K562 (cell line): ENCODE data around the gene POLA1. TPM values are rescaled to one million over a fixed set of nuclear protein-coding genes. Genes with fewer than 3 reads are reported as not detected.

ENCODE experiments used
- CBX3 ChIP-seq, 2 experiments: IDR thresholded peaks; 1 replicate in 1 of 2; 2 replicates in 1 of 2; pipeline ENCODE4 v1.6.1; 2012; ENCODE audit warnings: inconsistent platforms in 2 of 2, low read length in 2 of 2, borderline replicate concordance in 1 of 2, control low read depth in 1 of 2
- E2F3 ChIP-seq: fragments of 250-450 bp; sonication (Bioruptor Pico); IDR thresholded peaks from 2 replicates; pipeline ENCODE4 v1.4.0; 2020; ENCODE audit warnings: mild to moderate bottlenecking
- HDAC1 ChIP-seq, 2 experiments: fragments of 450-650 bp; IDR thresholded peaks; 2 replicates each; pipeline ENCODE4 v1.6.1; 2016 to 2017; ENCODE audit warnings: inconsistent platforms in 1 of 2, mild to moderate bottlenecking in 1 of 2, moderate library complexity in 1 of 2
- POLR2G ChIP-seq: fragments of 200-400 bp; formaldehyde crosslinking; IDR thresholded peaks from 2 replicates; pipeline ENCODE4 v1.6.1; 2017; ENCODE audit warnings: low read depth, mild to moderate bottlenecking, antibody characterized with exemption, low read length, moderate library complexity
- RBBP5 ChIP-seq: fragments of 200-600 bp; sonication (generic); IDR thresholded peaks from 2 replicates; pipeline ENCODE4 v1.6.1; 2012; ENCODE audit warnings: borderline replicate concordance, mild to moderate bottlenecking, low read length, control low read depth, inconsistent platforms; ENCODE audit not compliant: insufficient read depth, poor library complexity, severe bottlenecking
- RBM34 ChIP-seq: fragments of 200-400 bp; formaldehyde crosslinking; IDR thresholded peaks from 2 replicates; pipeline ENCODE4 v1.6.1; 2018; ENCODE audit warnings: low read length, borderline replicate concordance; ENCODE audit not compliant: insufficient read depth
- RCOR1 ChIP-seq, 2 experiments: IDR thresholded peaks; 2 replicates each; pipeline ENCODE4 v1.6.1; 2012; ENCODE audit warnings: low read depth in 2 of 2, low read length in 2 of 2, borderline replicate concordance in 1 of 2, improper control_type of control experiment in 1 of 2
- TAF15 ChIP-seq: fragments of 200-400 bp; formaldehyde crosslinking; IDR thresholded peaks from 2 replicates; pipeline ENCODE4 v1.6.1; 2017; ENCODE audit warnings: mild to moderate bottlenecking, low read depth, low read length, moderate library complexity
- TAF9B ChIP-seq: fragments of 450-650 bp; IDR thresholded peaks from 2 replicates; pipeline ENCODE4 v1.6.1; 2018; ENCODE audit warnings: mild to moderate bottlenecking; ENCODE audit not compliant: partially characterized antibody
- ZNF212 ChIP-seq: fragments of 450-650 bp; formaldehyde crosslinking; IDR thresholded peaks from 2 replicates; pipeline ENCODE4 v1.4.0; 2020; ENCODE audit warnings: mild to moderate bottlenecking
- ZNF584 ChIP-seq: fragments of 200-800 bp; sonication (Bioruptor generic); IDR thresholded peaks from 2 replicates; pipeline ENCODE4 v1.6.1; 2016; ENCODE audit warnings: low read depth, mild to moderate bottlenecking, missing genetic modification characterization, missing compliant biosample characterization
- ZNF785 ChIP-seq: fragments of 250-450 bp; sonication (Bioruptor Pico); IDR thresholded peaks from 2 replicates; pipeline ENCODE4 v1.4.0; 2020; ENCODE audit warnings: mild to moderate bottlenecking
- polyA plus RNA-seq, 8 experiments: library from polyadenylated mRNA; depleted of rRNA in 4 of 8; stranded (reverse) in 5 of 8; unstranded in 3 of 8; fragments of >200 nt; fragmentation: Nextera tagmentation in 2 of 8; fragmentation: Illumina TruSeq in 1 of 8; extraction: Ambion mirVana in 2 of 8; extraction: Trizol in 1 of 8; gene quantifications; 2 replicates each; pipeline versions ENCODE4 v1.2.1 to v1.2.3, GENCODE V29; 2011 to 2014; ENCODE audit warnings: inconsistent platforms in 1 of 8, missing spikeins in 1 of 8
- total RNA-seq, 7 experiments: library from RNA; depleted of rRNA in 6 of 7; stranded (reverse); fragments of >200 nt in 6 of 7; fragmentation: Illumina TruSeq in 2 of 7; extraction: Trizol in 2 of 7; gene quantifications; 2 replicates each; pipeline versions ENCODE4 v1.2.1 to v1.2.3, GENCODE V29; 2011 to 2021; ENCODE audit warnings: low replicate concordance in 1 of 7
- TF ChIP-seq, protein P1 (sequence below): sonication (generic); formaldehyde crosslinking; IDR thresholded peaks from 2 replicates; pipeline ENCODE4 v1.8.0; 2023; ENCODE audit warnings: missing genetic modification reagents, mild to moderate bottlenecking, borderline replicate concordance
- TF ChIP-seq, protein P2 (sequence below): sonication (generic); formaldehyde crosslinking; IDR thresholded peaks from 2 replicates; pipeline ENCODE4 v1.8.0; 2022; ENCODE audit warnings: mild to moderate bottlenecking, missing genetic modification reagents
- TF ChIP-seq, protein P3 (sequence below): sonication (generic); formaldehyde crosslinking; IDR thresholded peaks from 2 replicates; pipeline ENCODE4 v1.8.1; 2023; ENCODE audit warnings: mild to moderate bottlenecking, missing genetic modification reagents
- TF ChIP-seq, protein P4 (sequence below): sonication (generic); formaldehyde crosslinking; IDR thresholded peaks from 2 replicates; pipeline ENCODE4 v1.8.1; 2023; ENCODE audit warnings: mild to moderate bottlenecking, missing genetic modification reagents

Gene POLA1
- total and polyA plus RNA-seq, 9 of the 15 experiments (the other 6 are each of a cell fraction or from before 2014, with no cell fraction given): 8.6 to 48.4 (median 27.4) TPM

DNA sequence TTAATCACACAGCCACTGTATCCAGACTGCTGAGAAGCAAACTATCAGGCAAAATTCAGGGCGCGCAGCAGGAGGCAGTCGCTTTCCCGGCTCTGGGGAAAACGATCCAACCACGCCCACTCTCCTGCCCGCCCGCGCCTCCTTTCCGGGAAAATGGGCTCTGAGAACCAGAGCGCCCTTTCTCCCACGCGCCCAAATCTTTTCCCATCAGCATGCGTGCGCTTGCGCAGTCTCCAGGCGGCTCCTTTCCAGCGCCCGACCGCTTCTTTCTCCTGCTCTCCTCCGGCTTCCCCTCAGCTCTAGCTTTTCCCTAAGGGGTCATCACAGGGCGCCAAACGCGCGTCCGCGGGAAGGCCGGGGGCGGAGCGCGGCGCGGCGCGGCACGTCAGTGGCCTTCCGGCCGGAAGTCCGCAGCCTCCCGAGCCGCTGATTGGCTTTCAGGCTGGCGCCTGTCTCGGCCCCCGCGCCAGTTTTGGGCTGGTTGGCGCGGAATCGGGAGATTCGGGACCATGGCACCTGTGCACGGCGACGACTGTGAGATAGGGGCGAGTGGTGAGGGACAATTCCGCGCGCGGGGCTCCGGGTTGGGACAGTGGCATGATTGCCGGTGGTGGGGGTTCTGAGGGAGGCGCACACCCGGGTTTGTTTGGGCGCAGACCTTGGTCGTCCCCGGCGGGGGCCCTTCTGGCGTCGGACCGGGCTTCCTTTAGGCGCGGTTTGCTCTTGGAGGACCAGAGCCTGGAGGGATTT is at the start of gene POLA1 (continued):
- TF ChIP-seq, protein P1, sequence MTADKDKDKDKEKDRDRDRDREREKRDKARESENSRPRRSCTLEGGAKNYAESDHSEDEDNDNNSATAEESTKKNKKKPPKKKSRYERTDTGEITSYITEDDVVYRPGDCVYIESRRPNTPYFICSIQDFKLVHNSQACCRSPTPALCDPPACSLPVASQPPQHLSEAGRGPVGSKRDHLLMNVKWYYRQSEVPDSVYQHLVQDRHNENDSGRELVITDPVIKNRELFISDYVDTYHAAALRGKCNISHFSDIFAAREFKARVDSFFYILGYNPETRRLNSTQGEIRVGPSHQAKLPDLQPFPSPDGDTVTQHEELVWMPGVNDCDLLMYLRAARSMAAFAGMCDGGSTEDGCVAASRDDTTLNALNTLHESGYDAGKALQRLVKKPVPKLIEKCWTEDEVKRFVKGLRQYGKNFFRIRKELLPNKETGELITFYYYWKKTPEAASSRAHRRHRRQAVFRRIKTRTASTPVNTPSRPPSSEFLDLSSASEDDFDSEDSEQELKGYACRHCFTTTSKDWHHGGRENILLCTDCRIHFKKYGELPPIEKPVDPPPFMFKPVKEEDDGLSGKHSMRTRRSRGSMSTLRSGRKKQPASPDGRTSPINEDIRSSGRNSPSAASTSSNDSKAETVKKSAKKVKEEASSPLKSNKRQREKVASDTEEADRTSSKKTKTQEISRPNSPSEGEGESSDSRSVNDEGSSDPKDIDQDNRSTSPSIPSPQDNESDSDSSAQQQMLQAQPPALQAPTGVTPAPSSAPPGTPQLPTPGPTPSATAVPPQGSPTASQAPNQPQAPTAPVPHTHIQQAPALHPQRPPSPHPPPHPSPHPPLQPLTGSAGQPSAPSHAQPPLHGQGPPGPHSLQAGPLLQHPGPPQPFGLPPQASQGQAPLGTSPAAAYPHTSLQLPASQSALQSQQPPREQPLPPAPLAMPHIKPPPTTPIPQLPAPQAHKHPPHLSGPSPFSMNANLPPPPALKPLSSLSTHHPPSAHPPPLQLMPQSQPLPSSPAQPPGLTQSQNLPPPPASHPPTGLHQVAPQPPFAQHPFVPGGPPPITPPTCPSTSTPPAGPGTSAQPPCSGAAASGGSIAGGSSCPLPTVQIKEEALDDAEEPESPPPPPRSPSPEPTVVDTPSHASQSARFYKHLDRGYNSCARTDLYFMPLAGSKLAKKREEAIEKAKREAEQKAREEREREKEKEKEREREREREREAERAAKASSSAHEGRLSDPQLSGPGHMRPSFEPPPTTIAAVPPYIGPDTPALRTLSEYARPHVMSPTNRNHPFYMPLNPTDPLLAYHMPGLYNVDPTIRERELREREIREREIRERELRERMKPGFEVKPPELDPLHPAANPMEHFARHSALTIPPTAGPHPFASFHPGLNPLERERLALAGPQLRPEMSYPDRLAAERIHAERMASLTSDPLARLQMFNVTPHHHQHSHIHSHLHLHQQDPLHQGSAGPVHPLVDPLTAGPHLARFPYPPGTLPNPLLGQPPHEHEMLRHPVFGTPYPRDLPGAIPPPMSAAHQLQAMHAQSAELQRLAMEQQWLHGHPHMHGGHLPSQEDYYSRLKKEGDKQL (CRISPR knock-in tag): no peak
- TF ChIP-seq TAF15 (no peak), RCOR1 (IDR thresholded peaks at IDR 0.05; ENCODE audit: borderline replicate concordance in 1 of 2, low read depth in 2 of 2, low read length in 2 of 2) (peak in 1 of 2 experiments; percentile 67; a peak in 1 of 4 replicates), ZNF212 (no peak), TAF9B (peak; percentile 52), CBX3 (IDR thresholded peaks at IDR 0.05; ENCODE audit: borderline replicate concordance in 1 of 2, low read length in 2 of 2) (peak in 1 of 2 experiments; percentile 45; a peak in 1 of 3 replicates), RBM34 (no peak), RBBP5 (peak; percentile 70), POLR2G (peak; percentile 96), ZNF584 (CRISPR knock-in tag) (no peak), HDAC1 (IDR thresholded peaks at IDR 0.05) (peak in 1 of 2 experiments; percentile 88; a peak in 2 of 4 replicates), E2F3 (CRISPR knock-in tag) (peak; percentile 65; the same call in 1 of the 2 replicates), ZNF785 (no peak)
- TF ChIP-seq, protein P2, sequence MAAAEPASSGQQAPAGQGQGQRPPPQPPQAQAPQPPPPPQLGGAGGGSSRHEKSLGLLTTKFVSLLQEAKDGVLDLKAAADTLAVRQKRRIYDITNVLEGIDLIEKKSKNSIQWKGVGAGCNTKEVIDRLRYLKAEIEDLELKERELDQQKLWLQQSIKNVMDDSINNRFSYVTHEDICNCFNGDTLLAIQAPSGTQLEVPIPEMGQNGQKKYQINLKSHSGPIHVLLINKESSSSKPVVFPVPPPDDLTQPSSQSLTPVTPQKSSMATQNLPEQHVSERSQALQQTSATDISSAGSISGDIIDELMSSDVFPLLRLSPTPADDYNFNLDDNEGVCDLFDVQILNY (CRISPR knock-in tag): no peak
- TF ChIP-seq, protein P3, sequence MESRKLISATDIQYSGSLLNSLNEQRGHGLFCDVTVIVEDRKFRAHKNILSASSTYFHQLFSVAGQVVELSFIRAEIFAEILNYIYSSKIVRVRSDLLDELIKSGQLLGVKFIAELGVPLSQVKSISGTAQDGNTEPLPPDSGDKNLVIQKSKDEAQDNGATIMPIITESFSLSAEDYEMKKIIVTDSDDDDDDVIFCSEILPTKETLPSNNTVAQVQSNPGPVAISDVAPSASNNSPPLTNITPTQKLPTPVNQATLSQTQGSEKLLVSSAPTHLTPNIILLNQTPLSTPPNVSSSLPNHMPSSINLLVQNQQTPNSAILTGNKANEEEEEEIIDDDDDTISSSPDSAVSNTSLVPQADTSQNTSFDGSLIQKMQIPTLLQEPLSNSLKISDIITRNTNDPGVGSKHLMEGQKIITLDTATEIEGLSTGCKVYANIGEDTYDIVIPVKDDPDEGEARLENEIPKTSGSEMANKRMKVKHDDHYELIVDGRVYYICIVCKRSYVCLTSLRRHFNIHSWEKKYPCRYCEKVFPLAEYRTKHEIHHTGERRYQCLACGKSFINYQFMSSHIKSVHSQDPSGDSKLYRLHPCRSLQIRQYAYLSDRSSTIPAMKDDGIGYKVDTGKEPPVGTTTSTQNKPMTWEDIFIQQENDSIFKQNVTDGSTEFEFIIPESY: no peak
- TF ChIP-seq, protein P4, sequence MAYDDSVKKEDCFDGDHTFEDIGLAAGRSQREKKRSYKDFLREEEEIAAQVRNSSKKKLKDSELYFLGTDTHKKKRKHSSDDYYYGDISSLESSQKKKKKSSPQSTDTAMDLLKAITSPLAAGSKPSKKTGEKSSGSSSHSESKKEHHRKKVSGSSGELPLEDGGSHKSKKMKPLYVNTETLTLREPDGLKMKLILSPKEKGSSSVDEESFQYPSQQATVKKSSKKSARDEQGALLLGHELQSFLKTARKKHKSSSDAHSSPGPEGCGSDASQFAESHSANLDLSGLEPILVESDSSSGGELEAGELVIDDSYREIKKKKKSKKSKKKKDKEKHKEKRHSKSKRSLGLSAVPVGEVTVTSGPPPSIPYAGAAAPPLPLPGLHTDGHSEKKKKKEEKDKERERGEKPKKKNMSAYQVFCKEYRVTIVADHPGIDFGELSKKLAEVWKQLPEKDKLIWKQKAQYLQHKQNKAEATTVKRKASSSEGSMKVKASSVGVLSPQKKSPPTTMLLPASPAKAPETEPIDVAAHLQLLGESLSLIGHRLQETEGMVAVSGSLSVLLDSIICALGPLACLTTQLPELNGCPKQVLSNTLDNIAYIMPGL (CRISPR knock-in tag): 0 out of 2 replicates have a peak, but pooled peaks have one; percentile 51
